HG02763 (cell line): ENCODE measurements around the gene ACSL4.

Experiments
- ATAC-seq: cut with Tn5 transposase; IDR thresholded peaks from one replicate; pipeline ENCODE4 v1.9.1; 2021; ENCODE audit warnings: mild to moderate bottlenecking, moderate library complexity; ENCODE audit not compliant: unreplicated experiment

ACSL4 gene

DNA sequence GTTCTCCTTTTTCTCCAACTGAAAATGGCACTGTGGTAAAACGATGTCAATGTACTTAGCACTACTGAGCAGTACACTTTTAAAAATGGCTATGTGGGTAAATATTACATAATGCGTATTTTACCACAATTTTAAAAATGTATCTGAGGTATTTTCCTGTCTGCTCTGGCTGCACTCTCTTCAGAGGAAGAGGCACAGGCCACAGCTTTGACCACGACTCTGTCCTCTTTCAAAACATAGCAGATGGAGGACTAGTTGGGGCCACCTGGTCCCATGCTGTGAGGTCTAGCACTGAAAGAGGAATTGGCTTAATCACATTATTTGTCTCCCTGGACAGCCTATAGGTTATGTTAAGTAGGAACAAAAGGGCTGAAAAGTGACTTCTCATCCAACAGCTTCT is 113.3 kb downstream of the ACSL4 start:
- ATAC-seq: no peak

DNA sequence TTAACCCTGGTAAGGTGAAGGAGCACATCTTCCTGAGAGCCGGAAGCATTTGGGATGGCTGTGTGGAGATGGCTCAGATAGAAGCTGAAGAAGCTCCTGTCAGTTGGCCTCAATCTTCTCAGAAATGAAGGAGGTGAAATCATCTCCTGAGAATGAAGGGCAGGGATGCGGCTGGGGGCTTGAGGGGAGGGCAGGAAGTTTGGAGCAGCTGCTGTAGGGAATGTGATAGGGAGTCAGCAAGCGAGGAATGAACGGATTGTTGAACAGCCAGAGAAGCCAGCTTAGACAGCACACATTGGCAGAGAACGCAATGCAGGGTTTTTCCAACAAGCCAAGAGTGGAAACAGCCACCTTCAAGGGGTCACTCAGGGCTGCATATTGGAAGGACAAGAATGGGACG is 118.1 kb downstream of the ACSL4 start:
- no peak for ATAC-seq

DNA sequence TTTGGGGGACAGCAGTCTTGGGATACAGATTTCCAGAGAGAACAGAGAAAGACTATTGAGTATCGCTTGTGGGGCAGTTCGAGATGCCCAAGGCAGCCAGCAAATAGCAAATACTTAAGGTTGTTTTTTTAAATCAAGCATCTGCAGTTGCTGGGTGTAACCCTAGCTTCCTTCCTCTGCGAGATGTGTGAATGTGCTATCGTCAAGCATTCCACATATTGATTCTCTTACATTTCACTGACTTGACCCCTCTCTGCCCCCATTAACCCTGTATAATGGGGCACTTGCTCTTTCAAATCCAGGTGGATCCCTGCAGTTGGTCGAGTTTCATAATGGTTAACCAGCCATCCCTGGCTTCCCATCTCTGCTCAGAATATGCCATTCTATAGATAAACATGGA is 131.6 kb downstream of the ACSL4 start:
- ATAC-seq: no peak

DNA sequence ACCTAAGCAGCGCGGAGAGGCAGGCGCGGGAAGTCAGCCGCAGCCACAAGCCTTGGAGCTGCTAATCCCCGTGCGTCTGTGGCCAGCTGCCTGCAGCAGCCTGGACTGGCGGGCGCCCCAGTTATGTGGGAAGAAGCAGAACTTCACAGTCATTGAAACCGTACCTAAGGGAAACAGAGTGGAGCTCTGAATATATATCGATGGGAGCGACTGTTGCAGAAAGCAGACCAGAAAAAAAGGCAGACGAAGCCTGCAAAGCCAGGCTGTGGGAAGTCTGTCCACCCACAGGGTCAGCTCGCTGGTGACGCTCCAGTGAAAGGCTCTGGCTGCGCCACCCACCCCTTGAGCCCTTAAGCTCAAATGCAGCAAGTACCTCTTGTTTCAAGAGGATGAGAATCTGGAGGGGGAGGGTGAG is 132.8 kb downstream of the ACSL4 start:
- no peak for ATAC-seq

DNA sequence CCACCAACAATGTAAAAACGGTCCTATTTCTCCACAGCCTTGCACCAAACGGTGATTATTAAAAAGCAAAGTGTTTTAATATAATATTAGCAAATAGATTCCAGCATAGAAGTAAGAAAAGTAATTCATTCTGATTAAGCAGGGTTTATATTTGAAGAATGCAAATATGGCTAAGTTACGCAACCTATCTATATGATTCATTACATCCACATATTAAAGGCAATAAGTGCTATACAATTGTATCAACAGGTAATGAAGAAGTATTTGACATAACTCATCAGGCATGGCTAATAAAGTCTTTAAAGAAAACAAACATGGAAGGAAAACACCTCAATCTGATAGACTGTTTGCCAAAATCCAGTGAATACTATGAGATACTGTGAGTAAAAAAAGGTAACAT is 137.0 kb downstream of the ACSL4 start:
- ATAC-seq: no peak
